Measurements from ENCODE around the gene ZBP1.

Gene ZBP1

DNA sequence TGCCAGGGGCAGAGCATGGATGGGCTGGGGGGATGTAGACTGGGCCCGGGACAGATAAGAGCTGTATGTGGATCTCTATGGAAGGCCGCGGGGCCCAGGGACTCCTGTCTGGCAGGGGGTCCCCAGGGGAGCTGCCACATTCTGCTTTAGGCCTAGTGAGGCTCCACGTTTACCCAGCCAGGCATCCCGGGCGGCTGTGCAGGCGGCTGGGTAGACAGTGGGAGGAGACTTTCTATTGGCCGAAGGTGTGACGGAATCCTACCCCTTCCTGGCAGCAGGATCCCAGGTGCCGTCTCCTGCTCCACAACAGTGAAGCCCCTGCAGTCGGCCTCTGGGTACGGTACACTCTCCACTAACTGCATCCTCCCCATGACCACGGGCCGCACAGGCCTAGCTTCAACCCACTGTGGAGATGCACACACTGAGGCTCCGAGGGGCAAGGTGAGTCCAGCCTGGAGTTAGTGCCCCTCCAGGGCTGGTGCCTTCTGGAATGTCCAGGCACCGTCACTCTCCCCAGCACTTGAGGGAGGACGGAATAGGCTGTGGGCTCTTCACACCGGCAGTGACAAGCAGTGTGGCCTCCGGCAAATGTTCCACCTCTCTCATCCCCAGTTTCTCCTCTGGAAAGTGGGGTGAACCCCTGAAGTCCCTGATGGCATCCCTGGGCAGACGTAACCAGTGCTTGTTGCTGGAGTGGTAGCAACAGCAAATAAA lies 36.8 kb upstream of the ZBP1 start:
- TF ChIP-seq FOXM1 (IDR thresholded peaks at IDR 0.05; ENCODE audit: borderline replicate concordance): no peak
- no peak for TF ChIP-seq ELF4 (IDR thresholded peaks at IDR 0.05)
- TF ChIP-seq TARDBP (IDR thresholded peaks at IDR 0.05): no peak
- no peak for TF ChIP-seq BHLHE40 (IDR thresholded peaks at IDR 0.05; ENCODE audit: borderline replicate concordance)
- no peak for TF ChIP-seq HDGF (IDR thresholded peaks at IDR 0.05; ENCODE audit: borderline replicate concordance)
- TF ChIP-seq FOXK2 (IDR thresholded peaks at IDR 0.05): no peak
- no peak for TF ChIP-seq ZNF384 (IDR thresholded peaks at IDR 0.05)
- TF ChIP-seq SUZ12 (IDR thresholded peaks at IDR 0.05): no peak
- ChIA-PET POLR2A (no interaction called here), CTCF (no interaction called here)

DNA sequence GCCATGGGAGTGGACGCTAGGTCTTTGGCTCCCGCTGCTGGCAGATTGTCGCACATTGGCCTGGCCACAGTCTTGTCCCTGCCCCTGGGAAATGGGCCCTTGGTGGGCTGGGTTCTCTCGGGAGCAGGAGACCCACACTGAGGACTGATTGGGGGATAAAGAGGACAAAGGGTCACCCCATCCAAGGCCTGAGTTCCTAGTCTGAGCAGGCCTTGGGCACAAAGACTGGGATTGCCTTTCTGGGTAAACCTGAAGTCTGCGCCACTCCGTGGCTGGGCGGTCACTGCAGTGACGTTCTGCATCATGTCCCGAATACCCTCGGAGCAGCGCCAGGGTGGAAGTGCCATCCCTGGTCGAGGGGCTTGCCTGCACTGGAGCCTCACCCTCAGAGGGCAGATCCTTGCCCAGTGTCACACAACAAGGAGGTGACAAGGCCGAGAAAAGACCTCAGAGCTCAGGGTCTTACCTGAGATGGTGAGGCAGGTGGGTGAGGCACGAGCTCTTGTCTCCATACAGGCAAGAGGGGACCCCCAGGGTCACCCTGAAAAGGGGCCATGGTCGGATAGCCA lies 36.1 kb upstream of the ZBP1 start:
- CTCF ChIA-PET: no interaction called here
- no peak for TF ChIP-seq BHLHE40 (IDR thresholded peaks at IDR 0.05; ENCODE audit: borderline replicate concordance)
- no peak for TF ChIP-seq TARDBP (IDR thresholded peaks at IDR 0.05)
- no peak for TF ChIP-seq HDGF (IDR thresholded peaks at IDR 0.05; ENCODE audit: borderline replicate concordance)
- no peak for TF ChIP-seq PKNOX1 (IDR thresholded peaks at IDR 0.05)
- no peak for TF ChIP-seq CTBP1 (IDR thresholded peaks at IDR 0.05; ENCODE audit: borderline replicate concordance)
- POLR2A ChIA-PET: no interaction called here
- DNase-seq (ENCODE audit: extremely low spot score): no peak

More for the DNA sequence above, 36.8 kb upstream of the ZBP1 start:
- no peak for DNase-seq (ENCODE audit: extremely low spot score)

- ChIA-PET CTCF (no interaction called here), POLR2A (no interaction called here)
- TF ChIP-seq FOXK2 (IDR thresholded peaks at IDR 0.05): no peak
- no peak for TF ChIP-seq CTBP1 (IDR thresholded peaks at IDR 0.05; ENCODE audit: borderline replicate concordance)
- no peak for TF ChIP-seq FOXA1 (IDR thresholded peaks at IDR 0.05)
- no peak for TF ChIP-seq BHLHE40 (IDR thresholded peaks at IDR 0.05; ENCODE audit: borderline replicate concordance)
- no peak for TF ChIP-seq ELF4 (IDR thresholded peaks at IDR 0.05)
- no peak for DNase-seq (ENCODE audit: extremely low spot score)
These were observed 35.6 kb upstream of the ZBP1 start for GRCh38 chr20:57655809-57656155.

- no peak for DNase-seq (ENCODE audit: extremely low spot score)
- TF ChIP-seq SUZ12 (IDR thresholded peaks at IDR 0.05) (no peak), ARNT (IDR thresholded peaks at IDR 0.05) (no peak), LEF1 (IDR thresholded peaks at IDR 0.05; ENCODE audit: borderline replicate concordance) (no peak), HDGF (IDR thresholded peaks at IDR 0.05; ENCODE audit: borderline replicate concordance) (no peak), FOXM1 (IDR thresholded peaks at IDR 0.05; ENCODE audit: borderline replicate concordance) (no peak), ELF4 (IDR thresholded peaks at IDR 0.05) (no peak), FOXA1 (IDR thresholded peaks at IDR 0.05) (no peak), TARDBP (IDR thresholded peaks at IDR 0.05) (no peak), PKNOX1 (IDR thresholded peaks at IDR 0.05) (no peak), ZNF384 (IDR thresholded peaks at IDR 0.05) (no peak), BHLHE40 (IDR thresholded peaks at IDR 0.05; ENCODE audit: borderline replicate concordance) (no peak), SP1 (IDR thresholded peaks at IDR 0.05) (no peak), FOXK2 (IDR thresholded peaks at IDR 0.05) (no peak), L3MBTL2 (conservative IDR thresholded peaks at IDR 0.05) (no peak), NFRKB (IDR thresholded peaks at IDR 0.05) (no peak), CTBP1 (IDR thresholded peaks at IDR 0.05; ENCODE audit: borderline replicate concordance) (no peak)
- CTCF ChIA-PET: interaction anchor here (1.2 kb wide), 1 partner anchor 432 kb away, joined by 3 read pairs; no protein-coding TSS in a partner anchor
- POLR2A ChIA-PET: no interaction called here
These were observed 35.0 kb upstream of the ZBP1 start for GRCh38 chr20:57654998-57655808.

DNA sequence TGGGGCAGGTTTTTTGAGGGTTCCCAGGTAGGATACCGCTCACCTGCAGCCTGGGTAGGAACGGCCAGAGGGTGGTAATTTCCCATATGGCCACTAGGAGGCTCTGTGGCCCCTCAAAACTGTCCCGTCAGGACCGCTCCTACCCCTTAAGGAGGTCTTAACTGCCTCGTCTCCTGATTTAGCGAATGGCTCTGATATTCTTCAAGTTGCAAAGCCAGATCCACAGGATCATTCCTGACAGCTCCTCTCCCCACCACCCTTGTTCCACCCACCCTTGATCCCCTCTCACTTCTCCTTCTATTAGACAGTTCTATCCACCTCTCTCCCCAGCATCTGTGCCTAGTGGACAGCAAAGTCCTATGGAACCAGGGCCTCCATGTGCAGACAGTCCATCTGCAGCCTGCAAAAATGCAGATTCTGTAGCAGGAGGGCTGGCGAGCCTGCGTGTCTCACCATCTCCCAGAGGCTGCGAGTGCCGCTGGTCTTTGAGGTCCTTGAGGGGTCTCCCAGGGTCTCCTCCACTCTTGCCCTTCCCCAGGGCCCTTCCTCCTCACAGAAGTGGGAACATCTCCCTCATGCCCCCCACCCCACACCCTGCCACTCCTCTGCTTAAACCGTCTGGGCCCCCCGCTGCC lies 34.3 kb upstream of the ZBP1 start:
- TF ChIP-seq L3MBTL2 (conservative IDR thresholded peaks at IDR 0.05): no peak
- no peak for TF ChIP-seq SP1 (IDR thresholded peaks at IDR 0.05)
- TF ChIP-seq FOXK2 (IDR thresholded peaks at IDR 0.05): no peak
- TF ChIP-seq ARNT (IDR thresholded peaks at IDR 0.05): no peak
- TF ChIP-seq PKNOX1 (IDR thresholded peaks at IDR 0.05): no peak
- no peak for TF ChIP-seq HDGF (IDR thresholded peaks at IDR 0.05; ENCODE audit: borderline replicate concordance)
- no peak for TF ChIP-seq ZNF384 (IDR thresholded peaks at IDR 0.05)
- ChIA-PET POLR2A (no interaction called here), CTCF (interaction anchor here (1.0 to 1.2 kb wide), 2 partner anchors 32 to 433 kb away, joined by 3 read pairs; no protein-coding TSS in a partner anchor)
- peak; percentile 82 for DNase-seq (ENCODE audit: extremely low spot score)

DNA sequence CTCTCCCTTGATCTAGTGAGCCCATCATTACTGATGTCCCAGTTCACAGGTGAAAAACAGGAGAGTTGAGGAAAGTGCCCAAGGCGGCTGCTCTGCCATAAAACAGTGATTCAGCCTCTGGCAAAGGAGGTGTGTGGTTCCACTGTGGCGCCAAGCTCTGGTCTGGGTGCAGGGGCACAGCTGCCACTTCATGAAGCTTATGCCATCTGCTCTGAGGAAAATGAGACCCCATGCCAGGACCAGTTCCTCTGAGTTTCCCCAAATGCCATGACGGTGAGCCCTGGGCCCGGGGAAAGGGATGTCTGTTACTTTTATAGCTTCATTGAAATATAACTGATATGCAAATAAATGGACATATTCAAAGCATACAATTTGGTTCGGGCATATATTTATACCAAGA lies 33.7 kb upstream of the ZBP1 start:
- CTCF ChIA-PET: interaction anchor here (1.0 kb wide), 1 partner anchor 31 kb away, joined by 3 read pairs; no protein-coding TSS in a partner anchor
- no peak for DNase-seq (ENCODE audit: extremely low spot score)
- POLR2A ChIA-PET: no interaction called here
- TF ChIP-seq PKNOX1 (IDR thresholded peaks at IDR 0.05): no peak
- TF ChIP-seq TARDBP (IDR thresholded peaks at IDR 0.05): no peak
- TF ChIP-seq SUZ12 (IDR thresholded peaks at IDR 0.05): no peak
- TF ChIP-seq ARNT (IDR thresholded peaks at IDR 0.05): no peak
- no peak for TF ChIP-seq SP1 (IDR thresholded peaks at IDR 0.05)

Data from HEK293T (cell line).